ENCODE results near the gene RAP1A.

RAP1A gene

DNA sequence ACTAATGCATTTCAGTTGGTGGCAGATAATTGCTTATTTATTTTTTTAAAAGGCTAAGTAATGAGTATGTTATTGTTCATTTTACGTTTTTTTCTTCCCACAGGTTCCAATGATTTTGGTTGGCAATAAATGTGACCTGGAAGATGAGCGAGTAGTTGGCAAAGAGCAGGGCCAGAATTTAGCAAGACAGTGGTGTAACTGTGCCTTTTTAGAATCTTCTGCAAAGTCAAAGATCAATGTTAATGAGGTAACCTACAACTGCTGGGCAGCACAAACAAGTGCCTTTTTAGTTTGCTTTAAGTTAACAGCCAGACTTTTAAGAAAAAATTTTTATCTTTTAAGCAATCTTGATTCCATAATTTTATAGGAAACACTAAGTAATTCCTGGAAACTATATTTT lies 84.7 kb downstream of the RAP1A start:
- H3K27ac ChIP-seq, result no peak overlapping the region
- TF ChIP-seq, protein P1, sequence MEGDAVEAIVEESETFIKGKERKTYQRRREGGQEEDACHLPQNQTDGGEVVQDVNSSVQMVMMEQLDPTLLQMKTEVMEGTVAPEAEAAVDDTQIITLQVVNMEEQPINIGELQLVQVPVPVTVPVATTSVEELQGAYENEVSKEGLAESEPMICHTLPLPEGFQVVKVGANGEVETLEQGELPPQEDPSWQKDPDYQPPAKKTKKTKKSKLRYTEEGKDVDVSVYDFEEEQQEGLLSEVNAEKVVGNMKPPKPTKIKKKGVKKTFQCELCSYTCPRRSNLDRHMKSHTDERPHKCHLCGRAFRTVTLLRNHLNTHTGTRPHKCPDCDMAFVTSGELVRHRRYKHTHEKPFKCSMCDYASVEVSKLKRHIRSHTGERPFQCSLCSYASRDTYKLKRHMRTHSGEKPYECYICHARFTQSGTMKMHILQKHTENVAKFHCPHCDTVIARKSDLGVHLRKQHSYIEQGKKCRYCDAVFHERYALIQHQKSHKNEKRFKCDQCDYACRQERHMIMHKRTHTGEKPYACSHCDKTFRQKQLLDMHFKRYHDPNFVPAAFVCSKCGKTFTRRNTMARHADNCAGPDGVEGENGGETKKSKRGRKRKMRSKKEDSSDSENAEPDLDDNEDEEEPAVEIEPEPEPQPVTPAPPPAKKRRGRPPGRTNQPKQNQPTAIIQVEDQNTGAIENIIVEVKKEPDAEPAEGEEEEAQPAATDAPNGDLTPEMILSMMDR (conservative IDR thresholded peaks at IDR 0.05; ENCODE audit: low read depth), result no peak
- no peak for DNase-seq (ENCODE audit: low spot score)
- ChIA-PET CTCF (no interaction called here), POLR2A (ENCODE audit: low non-redundant PET) (no interaction called here)

DNA sequence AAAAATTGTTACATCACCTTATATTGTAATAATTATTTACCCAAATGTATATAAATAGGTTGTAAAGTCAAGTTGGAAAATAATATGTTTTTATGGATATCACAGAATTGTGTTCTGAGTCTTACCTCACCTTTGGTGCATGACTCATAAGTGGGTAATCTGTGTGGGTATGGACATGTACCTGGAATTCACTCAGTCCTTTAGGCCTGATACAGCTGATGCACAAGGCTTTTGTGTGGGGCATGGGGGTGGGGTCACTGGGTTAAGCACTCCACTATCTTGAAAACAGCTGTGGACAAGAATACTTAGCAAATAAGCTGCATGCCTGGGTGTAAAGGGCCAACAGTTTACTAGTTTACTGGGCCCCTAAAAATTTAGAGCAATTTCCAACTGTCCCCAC lies 85.2 kb downstream of the RAP1A start:
- POLR2A ChIA-PET (ENCODE audit: low non-redundant PET), result no interaction called here
- TF ChIP-seq, protein P1 (conservative IDR thresholded peaks at IDR 0.05; ENCODE audit: low read depth), result no peak
- no peak overlapping the region for H3K27ac ChIP-seq
- CTCF ChIA-PET, result interaction anchor here (0.6 kb wide), 1 partner anchor 303 kb away, joined by 4 read pairs; no protein-coding TSS in a partner anchor
- DNase-seq (ENCODE audit: low spot score), result peak; percentile 89

DNA sequence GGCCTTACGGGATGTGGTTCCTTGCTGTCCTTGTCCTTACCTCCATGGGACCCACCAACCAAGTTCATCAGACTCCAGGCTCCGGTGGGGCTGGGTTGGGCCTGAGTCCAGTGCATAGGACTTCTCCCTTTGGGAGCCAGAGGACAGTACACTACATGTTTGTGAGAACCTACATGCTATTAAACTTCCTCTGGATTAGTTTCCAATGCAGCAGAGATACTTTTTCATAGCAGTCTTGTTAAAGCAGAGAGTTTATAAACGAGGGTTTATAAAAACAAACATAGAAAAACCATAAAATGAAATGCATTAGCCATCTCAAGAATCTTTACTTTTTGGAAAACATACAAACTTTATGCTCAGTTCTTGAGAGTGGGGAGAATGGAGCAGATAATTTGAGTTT lies 86.3 kb downstream of the RAP1A start:
- POLR2A ChIA-PET (ENCODE audit: low non-redundant PET), result no interaction called here
- CTCF ChIA-PET, result interaction anchor here (0.6 kb wide), 1 partner anchor 16 kb away, joined by 4 read pairs; no protein-coding TSS in a partner anchor
- no peak overlapping the region for H3K27ac ChIP-seq
- DNase-seq (ENCODE audit: low spot score), result no peak
- TF ChIP-seq, protein P1 (conservative IDR thresholded peaks at IDR 0.05; ENCODE audit: low read depth), result no peak

DNA sequence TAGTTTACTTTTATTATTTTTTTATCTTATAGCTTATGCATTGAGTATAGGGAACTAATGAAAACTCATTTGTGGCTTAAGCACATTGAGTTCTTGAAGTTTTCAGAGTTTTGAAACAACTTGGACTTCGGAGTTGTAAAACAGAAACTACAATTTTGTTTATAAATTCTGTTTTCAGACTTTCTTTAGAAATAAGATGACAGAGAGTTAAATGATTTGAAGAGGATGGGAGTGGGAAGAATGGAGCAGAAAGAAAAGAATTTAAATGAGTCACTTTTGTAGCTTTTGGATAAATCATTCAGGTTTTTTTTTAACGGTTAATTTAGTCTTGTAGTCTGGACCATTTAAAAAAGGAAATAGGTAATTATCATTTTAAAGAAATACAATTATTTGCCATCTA lies 87.3 kb downstream of the RAP1A start:
- TF ChIP-seq, protein P1 (conservative IDR thresholded peaks at IDR 0.05; ENCODE audit: low read depth), result no peak
- no peak overlapping the region for H3K27ac ChIP-seq
- DNase-seq (ENCODE audit: low spot score), result no peak
- CTCF ChIA-PET, result interaction anchor here (0.6 kb wide), 1 partner anchor 14 kb away, joined by 3 read pairs; no protein-coding TSS in a partner anchor
- POLR2A ChIA-PET (ENCODE audit: low non-redundant PET), result no interaction called here

DNA sequence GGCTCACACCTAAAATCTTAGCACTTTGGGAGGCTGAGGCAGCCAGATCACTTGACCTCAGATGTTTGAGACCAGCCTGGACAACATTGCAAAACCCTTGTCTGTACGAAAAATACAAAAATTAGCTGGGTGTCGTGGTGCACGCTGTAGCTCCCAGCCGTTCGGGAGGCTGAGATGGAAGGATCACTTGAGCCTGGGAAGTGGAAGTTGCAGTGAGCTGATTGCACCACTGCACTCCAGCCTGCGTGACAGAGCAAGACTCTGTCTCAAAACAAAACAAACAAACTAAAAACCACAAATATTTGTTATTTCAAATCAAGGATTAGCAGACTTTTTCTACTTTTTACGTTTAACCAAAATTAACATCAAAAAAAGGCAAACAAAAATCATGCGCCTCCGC lies 88.3 kb downstream of the RAP1A start:
- POLR2A ChIA-PET (ENCODE audit: low non-redundant PET), result no interaction called here
- H3K27ac ChIP-seq, result no peak overlapping the region

DNA sequence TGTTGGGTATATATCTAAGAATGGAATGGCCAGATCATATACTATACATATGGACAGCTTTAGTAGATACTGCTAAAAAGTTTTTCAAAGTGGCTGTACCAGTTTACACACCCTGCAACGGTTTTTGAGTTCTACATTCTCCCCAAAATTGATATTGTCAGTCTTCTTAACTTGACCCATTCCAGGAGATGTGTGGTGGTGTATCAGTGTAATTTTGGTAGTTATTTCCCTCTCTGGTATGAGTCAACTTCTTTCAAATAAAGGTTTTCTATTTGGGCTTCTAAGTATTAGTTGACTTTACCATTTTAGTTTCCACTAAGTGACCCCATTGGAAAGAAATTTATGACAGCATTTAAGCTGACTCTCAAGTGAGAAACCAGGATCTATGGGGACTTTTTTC lies 90.4 kb downstream of the RAP1A start:
- CTCF ChIA-PET, result interaction anchor here (0.7 kb wide), 1 partner anchor 612 kb away, joined by 3 read pairs; no protein-coding TSS in a partner anchor
- TF ChIP-seq, protein P1 (conservative IDR thresholded peaks at IDR 0.05; ENCODE audit: low read depth), result no peak
- POLR2A ChIA-PET (ENCODE audit: low non-redundant PET), result no interaction called here
- no peak for DNase-seq (ENCODE audit: low spot score)
- H3K27ac ChIP-seq, result no peak overlapping the region

More for the DNA sequence above, 88.3 kb downstream of the RAP1A start:
- TF ChIP-seq, protein P1 (conservative IDR thresholded peaks at IDR 0.05; ENCODE audit: low read depth), result no peak
- DNase-seq (ENCODE audit: low spot score), result no peak
- CTCF ChIA-PET, result no interaction called here

All from RWPE1 (cell line).